K562 (cell line): ENCODE data around the gene CRTAP. TPM values are rescaled to one million over a fixed set of nuclear protein-coding genes. Genes with fewer than 3 reads are reported as not detected.

Experiments
- AFF1 ChIP-seq, 2 experiments: fragments of 450-650 bp; IDR thresholded peaks; 2 replicates each; pipeline ENCODE4 v1.6.1; 2018; ENCODE audit warnings: mild to moderate bottlenecking in 2 of 2, low read depth in 1 of 2; ENCODE audit not compliant: partially characterized antibody in 2 of 2
- ARNT ChIP-seq, 2 experiments: fragments of 450-650 bp; IDR thresholded peaks; 2 replicates each; pipeline ENCODE4 v1.6.1; 2016; ENCODE audit warnings: mild to moderate bottlenecking in 1 of 2
- CBFB ChIP-seq: sonication (generic); formaldehyde crosslinking; IDR thresholded peaks from 2 replicates; pipeline ENCODE4 v1.4.0; 2020; ENCODE audit warnings: mild to moderate bottlenecking, missing genetic modification reagents
- CTBP1 ChIP-seq: fragments of 450-650 bp; IDR thresholded peaks from 2 replicates; pipeline ENCODE4 v1.6.1; 2016; ENCODE audit warnings: borderline replicate concordance
- ELF4 ChIP-seq: fragments of 450-650 bp; formaldehyde crosslinking; IDR thresholded peaks from 2 replicates; pipeline ENCODE4 v1.4.0; 2022; ENCODE audit warnings: missing genetic modification characterization
- FIP1L1 ChIP-seq: fragments of 200-400 bp; formaldehyde crosslinking; IDR thresholded peaks from 2 replicates; pipeline ENCODE4 v1.6.1; 2018; ENCODE audit warnings: mild to moderate bottlenecking, low read depth, low read length; ENCODE audit not compliant: poor library complexity, severe bottlenecking
- GTF2E2 ChIP-seq: fragments of 200-800 bp; sonication (Bioruptor generic); IDR thresholded peaks from 2 replicates; pipeline ENCODE4 v1.6.1; 2016; ENCODE audit warnings: missing genetic modification characterization, missing compliant biosample characterization
- HNRNPH1 ChIP-seq: fragments of 200-400 bp; formaldehyde crosslinking; optimal IDR thresholded peaks from 2 replicates; pipeline ENCODE3; 2017; ENCODE audit warnings: low read depth, mild to moderate bottlenecking, low read length, moderate library complexity
- NFATC3 ChIP-seq: fragments of 450-650 bp; IDR thresholded peaks from 2 replicates; pipeline ENCODE4 v1.6.1; 2017; ENCODE audit warnings: mild to moderate bottlenecking
- NR4A1 ChIP-seq, 2 experiments: fragments of 250-450 bp in 1 of 2; fragments of 450-650 bp in 1 of 2; sonication (Bioruptor Pico) in 1 of 2; IDR thresholded peaks; 2 replicates each; pipeline versions ENCODE4 v1.4.0 to v1.6.1; 2016 to 2020; ENCODE audit warnings: mild to moderate bottlenecking in 2 of 2, missing compliant biosample characterization in 1 of 2, missing genetic modification characterization in 1 of 2, moderate library complexity in 1 of 2
- PHF20 ChIP-seq: fragments of 450-650 bp; IDR thresholded peaks from 2 replicates; pipeline ENCODE4 v1.6.1; 2018; ENCODE audit not compliant: partially characterized antibody
- PML ChIP-seq: IDR thresholded peaks from 2 replicates; pipeline ENCODE4 v1.6.1; 2012; ENCODE audit warnings: low read length, inconsistent platforms
- SMC3 ChIP-seq: conservative IDR thresholded peaks from 2 replicates; pipeline ENCODE4 v1.6.1; 2011; ENCODE audit warnings: low read depth, low read length, improper control_type of control experiment; ENCODE audit not compliant: insufficient read depth
- UBTF ChIP-seq, 2 experiments: IDR thresholded peaks; 2 replicates each; pipeline ENCODE4 v1.6.1; 2012; ENCODE audit warnings: improper control_type of control experiment in 2 of 2, low read depth in 2 of 2, low read length in 2 of 2, borderline replicate concordance in 1 of 2
- VEZF1 ChIP-seq: fragments of 200-800 bp; sonication (Bioruptor generic); IDR thresholded peaks from 2 replicates; pipeline ENCODE4 v1.6.1; 2017; ENCODE audit warnings: missing genetic modification characterization, missing compliant biosample characterization
- ZBTB7A ChIP-seq: IDR thresholded peaks from 2 replicates; pipeline ENCODE4 v1.6.1; 2011; ENCODE audit warnings: low read depth, mild to moderate bottlenecking, low read length, moderate library complexity, borderline replicate concordance; ENCODE audit not compliant: control insufficient read depth
- ZNF165 ChIP-seq: fragments of 250-450 bp; sonication (Bioruptor Pico); IDR thresholded peaks from 2 replicates; pipeline ENCODE4 v1.4.0; 2020; ENCODE audit warnings: borderline replicate concordance
- ZNF444 ChIP-seq: fragments of 250-450 bp; sonication (Bioruptor Pico); IDR thresholded peaks from 2 replicates; pipeline ENCODE4 v1.4.0; 2020; ENCODE audit warnings: mild to moderate bottlenecking, moderate library complexity
- ZNF644 ChIP-seq: fragments of 200-800 bp; sonication (Bioruptor generic); IDR thresholded peaks from 2 replicates; pipeline ENCODE4 v1.6.1; 2016; ENCODE audit warnings: low read depth, missing genetic modification characterization, missing compliant biosample characterization
- polyA plus RNA-seq, 8 experiments: library from polyadenylated mRNA; depleted of rRNA in 4 of 8; stranded (reverse) in 5 of 8; unstranded in 3 of 8; fragments of >200 nt; fragmentation: Nextera tagmentation in 2 of 8; fragmentation: Illumina TruSeq in 1 of 8; extraction: Ambion mirVana in 2 of 8; extraction: Trizol in 1 of 8; gene quantifications; 2 replicates each; pipeline versions ENCODE4 v1.2.1 to v1.2.3, GENCODE V29; 2011 to 2014; ENCODE audit warnings: inconsistent platforms in 1 of 8, missing spikeins in 1 of 8
- total RNA-seq, 7 experiments: library from RNA; depleted of rRNA in 6 of 7; stranded (reverse); fragments of >200 nt in 6 of 7; fragmentation: Illumina TruSeq in 2 of 7; extraction: Trizol in 2 of 7; gene quantifications; 2 replicates each; pipeline versions ENCODE4 v1.2.1 to v1.2.3, GENCODE V29; 2011 to 2021; ENCODE audit warnings: low replicate concordance in 1 of 7

Gene CRTAP
- total and polyA plus RNA-seq, 9 of the 15 experiments (the other 6 are each of a cell fraction or from before 2014, with no cell fraction given) = 10.0 to 121 (median 53.0) TPM

- TF ChIP-seq NR4A1 (CRISPR knock-in tag; IDR thresholded peaks at IDR 0.05) (peak; percentile 38; the same call in 1 of the 2 replicates), NR4A1 (tag; IDR thresholded peaks at IDR 0.05) (peak; percentile 91), ZNF444 (CRISPR knock-in tag) (no peak), ELF4 (CRISPR knock-in tag) (no peak), ARNT (IDR thresholded peaks at IDR 0.05) (no peak), AFF1 (IDR thresholded peaks at IDR 0.05; ENCODE audit: low read depth in 1 of 2, partially characterized antibody in 2 of 2) (no peak), ZNF644 (tag) (no peak), NFATC3 (peak; percentile 87; the same call in 1 of the 2 replicates), CTBP1 (peak; percentile 95), PML (peak; percentile 61; the same call in 1 of the 2 replicates), CBFB (CRISPR knock-in tag) (no peak), PHF20 (peak; percentile 60), HNRNPH1 (no peak), VEZF1 (CRISPR knock-in tag) (peak; percentile 83), SMC3 (no peak), ZNF165 (peak; percentile 43; the same call in 1 of the 2 replicates), GTF2E2 (tag) (peak; percentile 96), UBTF (IDR thresholded peaks at IDR 0.05; ENCODE audit: borderline replicate concordance in 1 of 2, low read depth in 2 of 2, low read length in 2 of 2) (peak; percentile 71 to 92; a peak in 1 of 4 replicates), ZBTB7A (peak; percentile 68; the same call in 1 of the 2 replicates), FIP1L1 (peak; percentile 86)
Observed at GRCh38 chr3:33113772-33114621, at the start of gene CRTAP (continued).
